Transverse colon (tissue), 4 donors: ENCODE measurements around the gene GRK4.

Experiments used
- POLR2AphosphoS5 ChIP-seq, 3 donors: sonication (generic); formaldehyde crosslinking; IDR thresholded peaks; one replicate each; pipeline ENCODE4 v1.6.1; 2016; ENCODE audit warnings: antibody characterized with exemption in 3 of 3
- TF ChIP-seq, protein P1 (sequence below), 5 experiments: fragments of 200-600 bp in 3 of 5; fragments of 450-650 bp in 2 of 5; sonication (generic) in 3 of 5; IDR thresholded peaks; 1 replicate in 2 of 5; 2 replicates in 3 of 5; pipeline ENCODE4 v1.5.1; 2016 to 2017; ENCODE audit warnings: antibody characterized with exemption in 5 of 5, inconsistent platforms in 3 of 5, mild to moderate bottlenecking in 2 of 5, moderate library complexity in 1 of 5

DNA sequence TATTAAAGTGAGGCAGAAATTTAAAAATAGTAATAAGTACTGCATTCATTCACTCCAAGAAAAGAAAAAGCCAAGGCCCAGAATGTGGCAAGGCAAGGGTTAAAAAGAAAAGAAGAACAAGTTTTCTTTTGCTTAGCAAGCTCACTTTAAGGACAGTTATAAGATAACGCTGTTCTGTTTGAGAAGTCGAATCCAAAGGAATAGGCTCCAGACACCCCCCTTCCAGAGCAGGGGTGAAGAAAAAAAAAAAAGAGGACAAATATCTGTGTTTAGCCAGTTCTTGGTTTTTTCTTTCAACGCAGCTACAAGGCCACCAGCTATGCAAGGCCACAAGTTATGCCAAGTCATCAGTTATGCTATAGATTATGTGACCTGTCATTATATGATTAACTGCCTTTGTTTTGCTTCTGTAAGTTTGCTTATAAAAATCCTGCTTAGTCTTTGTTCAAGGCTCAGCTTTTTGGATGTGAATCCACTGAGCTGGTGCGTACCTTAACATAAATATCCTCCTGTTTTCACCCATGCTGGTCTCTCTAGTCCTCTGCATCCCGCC, 1.4 kb downstream of the GRK4 start:
- TF ChIP-seq, protein P1, sequence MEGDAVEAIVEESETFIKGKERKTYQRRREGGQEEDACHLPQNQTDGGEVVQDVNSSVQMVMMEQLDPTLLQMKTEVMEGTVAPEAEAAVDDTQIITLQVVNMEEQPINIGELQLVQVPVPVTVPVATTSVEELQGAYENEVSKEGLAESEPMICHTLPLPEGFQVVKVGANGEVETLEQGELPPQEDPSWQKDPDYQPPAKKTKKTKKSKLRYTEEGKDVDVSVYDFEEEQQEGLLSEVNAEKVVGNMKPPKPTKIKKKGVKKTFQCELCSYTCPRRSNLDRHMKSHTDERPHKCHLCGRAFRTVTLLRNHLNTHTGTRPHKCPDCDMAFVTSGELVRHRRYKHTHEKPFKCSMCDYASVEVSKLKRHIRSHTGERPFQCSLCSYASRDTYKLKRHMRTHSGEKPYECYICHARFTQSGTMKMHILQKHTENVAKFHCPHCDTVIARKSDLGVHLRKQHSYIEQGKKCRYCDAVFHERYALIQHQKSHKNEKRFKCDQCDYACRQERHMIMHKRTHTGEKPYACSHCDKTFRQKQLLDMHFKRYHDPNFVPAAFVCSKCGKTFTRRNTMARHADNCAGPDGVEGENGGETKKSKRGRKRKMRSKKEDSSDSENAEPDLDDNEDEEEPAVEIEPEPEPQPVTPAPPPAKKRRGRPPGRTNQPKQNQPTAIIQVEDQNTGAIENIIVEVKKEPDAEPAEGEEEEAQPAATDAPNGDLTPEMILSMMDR (IDR thresholded peaks at IDR 0.05): no peak
- TF ChIP-seq POLR2AphosphoS5 (IDR thresholded peaks at IDR 0.05): no peak
